GM19099 (cell line): Measurements from ENCODE around the gene EML6.

Experiments
- POLR2A ChIP-seq: IDR thresholded peaks from 3 replicates; pipeline ENCODE4 v1.6.1; 2011; ENCODE audit warnings: low read depth; ENCODE audit not compliant: insufficient read length; ENCODE audit errors: extremely low read depth

The EML6 gene

DNA sequence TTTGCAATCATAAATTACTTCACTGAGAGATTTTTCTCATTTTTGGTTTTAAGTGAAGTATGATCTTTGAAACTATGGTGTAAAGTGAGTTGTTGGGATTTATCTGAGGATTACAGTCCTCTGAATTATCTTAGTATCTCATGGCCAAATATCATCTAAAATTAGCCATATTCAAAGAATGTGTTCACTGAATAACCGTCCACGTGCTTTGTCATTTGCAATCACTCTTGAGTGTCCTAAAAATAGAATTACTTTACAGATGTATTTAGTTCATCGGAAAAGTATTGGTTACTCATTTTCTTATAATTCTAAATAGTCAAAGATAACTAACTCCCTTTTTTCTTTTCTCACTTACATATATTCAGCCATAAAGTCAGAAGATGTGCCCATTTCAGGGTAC, 185.5 kb downstream of the EML6 start:
- TF ChIP-seq POLR2A, result no peak

GRCh38 chr2:54912305-54912704, 188.8 kb downstream of the EML6 start:
- TF ChIP-seq POLR2A, result no peak

- no peak for TF ChIP-seq POLR2A
Observed at GRCh38 chr2:54912893-54913292, 189.4 kb downstream of the EML6 start.

DNA sequence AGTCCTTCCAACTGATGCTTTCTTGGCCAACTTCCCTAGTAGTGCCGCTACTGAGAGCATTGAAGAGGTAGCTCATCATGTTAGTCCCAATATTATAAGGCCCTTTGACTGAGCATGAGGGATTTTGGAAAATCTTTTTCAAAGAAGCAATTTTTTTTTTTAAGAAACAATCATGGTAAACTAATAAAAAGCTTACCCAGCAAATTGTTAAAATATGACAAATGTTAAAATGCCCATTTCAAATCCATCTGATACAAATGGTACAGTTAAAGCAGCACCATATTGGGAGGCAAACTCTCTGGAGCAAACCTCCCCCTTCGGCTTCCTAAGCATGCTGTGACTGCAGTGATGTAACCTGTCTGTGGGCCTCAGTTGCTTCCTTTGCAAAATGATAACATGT, 191.2 kb downstream of the EML6 start:
- no peak for TF ChIP-seq POLR2A

- no peak for TF ChIP-seq POLR2A
Observed at GRCh38 chr2:54915101-54915500, 191.6 kb downstream of the EML6 start.

DNA sequence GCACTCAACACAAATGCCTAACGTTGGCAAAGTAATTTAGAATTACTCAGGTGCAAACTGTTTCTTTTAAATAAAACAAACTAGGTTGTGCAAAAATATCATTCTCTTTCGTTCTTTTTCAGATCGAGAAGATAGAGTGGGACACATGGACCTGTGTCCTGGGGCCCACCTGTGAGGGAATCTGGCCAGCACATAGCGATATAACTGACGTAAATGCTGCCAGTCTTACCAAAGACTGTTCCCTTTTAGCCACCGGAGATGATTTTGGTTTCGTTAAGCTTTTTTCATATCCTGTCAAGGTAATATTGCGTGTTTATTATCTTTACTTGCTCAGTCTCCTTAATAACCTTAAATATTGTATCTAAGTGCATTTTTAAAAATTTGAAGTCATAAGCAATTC, 193.2 kb downstream of the EML6 start:
- no peak for TF ChIP-seq POLR2A

GRCh38 chr2:54918647-54919280, 195.3 kb downstream of the EML6 start:
- no peak for TF ChIP-seq POLR2A

- TF ChIP-seq POLR2A, result no peak
Observed at GRCh38 chr2:54920660-54921059, 197.2 kb downstream of the EML6 start.

DNA sequence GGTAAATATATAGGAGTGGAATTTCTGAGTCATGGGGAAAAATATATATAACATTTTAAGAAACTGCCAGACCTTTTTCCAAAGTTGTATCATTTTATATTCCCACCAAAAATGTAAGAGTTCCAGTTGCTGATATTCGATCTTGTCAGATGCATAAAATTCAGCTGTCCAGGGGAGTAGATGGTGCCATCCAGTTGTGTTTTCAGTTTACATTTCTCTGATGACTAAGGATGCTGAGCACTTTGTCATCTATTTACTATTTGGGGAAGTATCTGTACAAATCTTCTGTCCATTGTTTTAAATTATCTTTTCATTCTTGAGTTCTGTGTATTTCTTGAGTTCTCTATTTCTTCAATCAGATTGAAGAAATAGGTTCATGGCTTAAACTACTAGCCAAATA, 200.7 kb downstream of the EML6 start:
- no peak for TF ChIP-seq POLR2A

GRCh38 chr2:54925022-54925421, 201.6 kb downstream of the EML6 start:
- no peak for TF ChIP-seq POLR2A

- TF ChIP-seq POLR2A, result no peak
Observed at GRCh38 chr2:54927085-54927750, 203.8 kb downstream of the EML6 start.

DNA sequence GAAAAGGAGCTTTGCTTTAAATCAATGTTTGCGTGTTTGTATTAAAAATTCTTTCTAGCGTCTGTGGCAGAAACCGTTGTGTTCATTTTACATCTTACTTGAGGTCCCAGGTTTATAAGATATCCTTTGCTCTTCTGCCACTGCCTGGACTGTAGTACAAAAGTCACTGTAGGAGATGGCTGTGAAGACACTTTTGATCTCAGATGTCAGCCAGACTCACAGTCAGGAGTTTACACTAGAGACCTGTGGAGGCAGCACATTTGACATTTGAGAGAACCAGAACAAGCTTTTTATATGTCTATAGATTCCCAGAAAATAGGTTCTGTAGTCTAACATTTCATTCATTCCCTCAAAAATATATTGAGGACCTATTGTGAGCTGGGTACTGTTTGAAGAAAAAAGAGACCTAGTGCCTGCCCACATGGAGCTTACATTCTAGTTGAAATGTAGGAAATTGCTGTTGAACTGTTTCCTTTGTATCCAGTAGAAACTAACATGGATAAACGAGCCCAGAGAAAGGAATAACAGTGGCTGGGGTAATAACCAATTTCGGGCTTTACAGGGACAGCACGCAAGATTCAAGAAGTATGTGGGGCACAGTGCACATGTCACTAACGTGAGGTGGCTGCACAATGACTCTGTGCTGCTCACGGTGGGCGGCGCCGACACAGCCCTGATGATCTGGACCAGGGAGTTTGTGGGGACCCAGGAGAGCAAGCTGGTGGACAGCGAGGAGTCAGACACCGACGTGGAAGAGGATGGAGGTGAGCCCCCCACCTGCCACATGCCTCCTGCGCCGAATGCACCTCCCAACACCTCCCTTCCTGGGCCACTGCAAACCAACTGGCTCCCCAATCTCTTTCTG, 204.5 kb downstream of the EML6 start:
- no peak for TF ChIP-seq POLR2A

GRCh38 chr2:54928719-54929118, 205.3 kb downstream of the EML6 start:
- no peak for TF ChIP-seq POLR2A

DNA sequence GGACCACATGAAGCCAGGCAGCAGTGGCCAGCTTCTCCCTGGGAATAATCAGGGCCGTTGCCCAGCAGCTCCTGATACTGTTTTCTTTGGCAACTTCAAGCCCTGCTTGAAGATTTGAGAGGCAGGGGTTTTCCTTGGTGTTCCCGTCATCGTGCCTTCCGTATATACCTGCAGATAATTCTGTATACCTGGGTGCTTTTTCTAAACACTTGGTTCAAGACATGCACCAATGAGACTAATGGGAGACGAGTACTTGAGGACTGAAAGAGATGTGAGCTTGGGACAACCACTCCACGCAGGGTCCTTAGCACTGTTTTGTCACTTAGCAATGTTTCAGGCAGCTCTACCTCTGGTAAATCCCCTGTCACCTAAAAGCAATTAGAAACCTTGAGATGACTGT, 208.0 kb downstream of the EML6 start:
- no peak for TF ChIP-seq POLR2A

GRCh38 chr2:54935389-54935788, 211.9 kb downstream of the EML6 start:
- no peak for TF ChIP-seq POLR2A

DNA sequence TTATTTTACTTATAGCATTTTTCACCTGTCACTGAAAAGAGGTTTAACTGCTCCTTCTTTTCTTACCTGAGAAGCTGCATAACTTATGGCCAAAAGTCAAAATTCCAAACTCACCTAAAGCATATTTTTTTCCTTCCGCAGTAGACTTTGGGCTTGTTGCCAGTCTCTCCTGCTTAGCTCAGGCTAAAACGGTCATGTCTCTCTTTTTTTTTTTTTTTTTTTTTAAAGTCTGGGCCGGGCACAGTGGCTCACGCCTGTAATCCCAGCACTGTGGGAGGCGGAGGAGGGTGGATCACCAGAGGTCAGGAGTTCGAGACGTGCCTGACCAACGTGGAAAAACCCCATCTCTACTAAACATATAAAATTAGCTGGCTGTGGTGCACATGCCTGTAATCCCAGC, 213.3 kb downstream of the EML6 start:
- no peak for TF ChIP-seq POLR2A
